Natural killer cell treated with Interleukin-12 subunit alpha and Interleukin-12 subunit beta and Interleukin-15 and Interleukin-18, amount 100 ng/mL, for 72 hours (primary cell): ENCODE data around the gene GPR137. TPM values are rescaled to one million over a fixed set of nuclear protein-coding genes. Genes with fewer than 3 reads are reported as not detected.
A peak's percentile ranks its signal among the peaks of the same experiment; 100 is the strongest.
"Not testable (repeated sequence)": the region's sequence is repeated elsewhere in the genome, so short reads cannot be mapped to it uniquely, and the experiment has no call there.

ENCODE experiments used
- ATAC-seq, 2 donors: fragments of 150-1000 bp; cut with Tn5 transposase in 1 of 2; sonication (Bioruptor Pico), chemical (Tn5 transposase) in 1 of 2; 2 replicates each; pipeline ENCODE4 v1.10.0; 2021
- DNase-seq: peaks from one replicate; pipeline ENCODE4 v3.0.0; 2022; ENCODE audit warnings: low spot score
- H3K27ac Mint-ChIP-seq, 2 donors: 1 replicate in 1 of 2; 2 replicates in 1 of 2; pipeline ENCODE4 v1.8.0; 2022; ENCODE audit warnings: mixed read lengths in 2 of 2, mild to moderate bottlenecking in 1 of 2, moderate library complexity in 1 of 2
- H3K27me3 Mint-ChIP-seq, 2 donors: 1 replicate in 1 of 2; 2 replicates in 1 of 2; pipeline ENCODE4 v1.8.0; 2022; ENCODE audit warnings: mixed read lengths in 2 of 2
- H3K36me3 Mint-ChIP-seq: one replicate; pipeline ENCODE4 v1.8.0; 2022; ENCODE audit warnings: mixed read lengths
- H3K4me1 Mint-ChIP-seq, 2 donors: 1 replicate in 1 of 2; 2 replicates in 1 of 2; pipeline ENCODE4 v1.8.0; 2022; ENCODE audit warnings: low read depth in 2 of 2, mixed read lengths in 2 of 2, mild to moderate bottlenecking in 1 of 2
- H3K4me3 Mint-ChIP-seq: one replicate; pipeline ENCODE4 v1.8.0; 2022; ENCODE audit warnings: mixed read lengths
- H3K9me3 Mint-ChIP-seq: 2 replicates; pipeline ENCODE4 v1.8.0; 2022; ENCODE audit warnings: mixed read lengths
- total RNA-seq, 2 donors: library from RNA; stranded (reverse); gene quantifications; one replicate each; pipeline ENCODE4 v1.2.3, GENCODE V29; 2022

Gene GPR137
- total RNA-seq, 2 donors from 2014 or later, result 40.9 to 62.7 TPM

- Mint-ChIP-seq H3K27me3 (no peaks in the 10 kb centered on the region), H3K36me3 (no peaks in the 10 kb centered on the region), H3K9me3 (no peaks in the 10 kb centered on the region), H3K27ac (peak overlapping the region; percentile 93 to 97), H3K4me1 (peaks cover 51 to 52% of the 10 kb centered on the region in 2 donors), H3K4me3 (peak overlapping the region; percentile 89)
- ATAC-seq, result peak in 1 of 2 donors; percentile 7
- DNase-seq, result no peak
Measured at GRCh38 chr11:64316672-64317324, 31.1 kb downstream of the GPR137 start.

- H3K27ac Mint-ChIP-seq, result peak within 1 kb of the TSS; percentile 93 to 97
- peak; percentile 80 to 87 for ATAC-seq
- H3K36me3 Mint-ChIP-seq, result no peaks in the 10 kb centered on the region
- no peaks in the 10 kb centered on the region for H3K27me3 Mint-ChIP-seq
- peak; percentile 97 for DNase-seq
- H3K4me1 Mint-ChIP-seq, result peaks cover 49 to 51% of the 10 kb centered on the region in 2 donors
- H3K4me3 Mint-ChIP-seq, result peak within 1 kb of the TSS; percentile 89
- no peaks in the 10 kb centered on the region for H3K9me3 Mint-ChIP-seq
Measured at GRCh38 chr11:64317325-64317960, 31.8 kb downstream of the GPR137 start, which contains the start of gene TRMT112. TRMT112 (minus strand) TSS chr11:64317559; CDS start chr11:64317526, 33 bp downstream.

- peak; percentile 99 for DNase-seq
- H3K9me3 Mint-ChIP-seq, result no peaks in the 10 kb centered on the region
- peaks cover 42 to 44% of the 10 kb centered on the region in 2 donors for H3K4me1 Mint-ChIP-seq
- no peaks in the 10 kb centered on the region for H3K27me3 Mint-ChIP-seq
- H3K36me3 Mint-ChIP-seq, result no peaks in the 10 kb centered on the region
- peak within 1 kb of the TSS; percentile 89 for H3K4me3 Mint-ChIP-seq
- peak within 1 kb of the TSS; percentile 93 to 97 for H3K27ac Mint-ChIP-seq
- peak; percentile 89 to 93 for ATAC-seq
Measured at GRCh38 chr11:64317961-64318765, 32.5 kb downstream of the GPR137 start, which contains the start of gene PRDX5. PRDX5 (plus strand) TSS chr11:64318121; CDS start chr11:64318216, 95 bp downstream.

GRCh38 chr11:64318766-64319761 lies 33.4 kb downstream of the GPR137 start:
- no peak for ATAC-seq
- Mint-ChIP-seq H3K4me3 (peak overlapping the region; percentile 89), H3K36me3 (no peaks in the 10 kb centered on the region)

GRCh38 chr11:64320556-64320955 lies 34.9 kb downstream of the GPR137 start:
- H3K4me1 Mint-ChIP-seq, result peaks cover 39 to 42% of the 10 kb centered on the region in 2 donors
- H3K4me3 Mint-ChIP-seq, result peak overlapping the region; percentile 10
- no peak for DNase-seq
- H3K27me3 Mint-ChIP-seq, result no peaks in the 10 kb centered on the region
- no peaks in the 10 kb centered on the region for H3K9me3 Mint-ChIP-seq
- no peak for ATAC-seq
- H3K27ac Mint-ChIP-seq, result peak overlapping the region; percentile 93 to 97
- H3K36me3 Mint-ChIP-seq, result no peaks in the 10 kb centered on the region

More at GRCh38 chr11:64318766-64319761, 33.4 kb downstream of the GPR137 start:
- peaks cover 39 to 45% of the 10 kb centered on the region in 2 donors for H3K4me1 Mint-ChIP-seq
- H3K27ac Mint-ChIP-seq, result peak overlapping the region; percentile 93 to 97
- H3K27me3 Mint-ChIP-seq, result no peaks in the 10 kb centered on the region
- H3K9me3 Mint-ChIP-seq, result no peaks in the 10 kb centered on the region
- no peak for DNase-seq

GRCh38 chr11:64321026-64321425 lies 35.4 kb downstream of the GPR137 start:
- H3K36me3 Mint-ChIP-seq, result no peaks in the 10 kb centered on the region
- ATAC-seq (no peak), DNase-seq (no peak)
- H3K4me1 Mint-ChIP-seq, result peaks cover 39 to 42% of the 10 kb centered on the region in 2 donors
- H3K9me3 Mint-ChIP-seq, result no peaks in the 10 kb centered on the region
- H3K27ac Mint-ChIP-seq, result peak overlapping the region; percentile 93 to 97
- no peak overlapping the region for H3K4me3 Mint-ChIP-seq
- no peaks in the 10 kb centered on the region for H3K27me3 Mint-ChIP-seq

- Mint-ChIP-seq H3K27me3 (no peaks in the 10 kb centered on the region), H3K4me3 (no peak overlapping the region), H3K36me3 (no peaks in the 10 kb centered on the region), H3K4me1 (peaks cover 37 to 39% of the 10 kb centered on the region in 2 donors), H3K9me3 (no peaks in the 10 kb centered on the region), H3K27ac (peak overlapping the region in 1 of 2 donors; percentile 93)
- DNase-seq (no peak), ATAC-seq (no peak)
Measured at GRCh38 chr11:64321533-64321932, 35.9 kb downstream of the GPR137 start.

GRCh38 chr11:64322925-64323260 lies 37.2 kb downstream of the GPR137 start:
- ATAC-seq (no peak), DNase-seq (no peak)
- H3K27me3 Mint-ChIP-seq, result no peaks in the 10 kb centered on the region
- no peaks in the 10 kb centered on the region for H3K9me3 Mint-ChIP-seq
- no peak overlapping the region for H3K4me3 Mint-ChIP-seq
- H3K27ac Mint-ChIP-seq, result no peak overlapping the region
- H3K36me3 Mint-ChIP-seq, result no peaks in the 10 kb centered on the region
- H3K4me1 Mint-ChIP-seq, result peaks cover 23 to 28% of the 10 kb centered on the region in 2 donors

- H3K27ac Mint-ChIP-seq, result no peak overlapping the region
Measured at GRCh38 chr11:64323373-64323772, 37.7 kb downstream of the GPR137 start.

GRCh38 chr11:64323984-64324383 lies 38.3 kb downstream of the GPR137 start:
- H3K4me3 Mint-ChIP-seq, result not testable (repeated sequence)

More at GRCh38 chr11:64323373-64323772, 37.7 kb downstream of the GPR137 start:
- H3K9me3 Mint-ChIP-seq, result no peaks in the 10 kb centered on the region
- H3K4me3 Mint-ChIP-seq, result no peak overlapping the region
- ATAC-seq, result no peak
- no peaks in the 10 kb centered on the region for H3K36me3 Mint-ChIP-seq
- no peaks in the 10 kb centered on the region for H3K27me3 Mint-ChIP-seq
- DNase-seq, result no peak
- H3K4me1 Mint-ChIP-seq, result peaks cover 20 to 24% of the 10 kb centered on the region in 2 donors

GRCh38 chr11:64324692-64325469 lies 39.2 kb downstream of the GPR137 start:
- no peak for ATAC-seq
- no peaks in the 10 kb centered on the region for H3K9me3 Mint-ChIP-seq
- H3K27ac Mint-ChIP-seq, result no peak overlapping the region
- DNase-seq, result no peak
- H3K27me3 Mint-ChIP-seq, result no peaks in the 10 kb centered on the region
- H3K36me3 Mint-ChIP-seq, result no peaks in the 10 kb centered on the region
- no peak overlapping the region for H3K4me3 Mint-ChIP-seq
- H3K4me1 Mint-ChIP-seq, result peaks cover 10 to 13% of the 10 kb centered on the region in 2 donors

More at GRCh38 chr11:64323984-64324383, 38.3 kb downstream of the GPR137 start:
- H3K36me3 Mint-ChIP-seq, H3K27ac Mint-ChIP-seq, H3K27me3 Mint-ChIP-seq, ATAC-seq, H3K9me3 Mint-ChIP-seq, DNase-seq: not testable (repeated sequence)
- peaks cover 16 to 22% of the 10 kb centered on the region in 2 donors for H3K4me1 Mint-ChIP-seq

- no peak for ATAC-seq
- Mint-ChIP-seq H3K36me3 (no peaks in the 10 kb centered on the region), H3K9me3 (no peaks in the 10 kb centered on the region), H3K27me3 (no peaks in the 10 kb centered on the region), H3K4me3 (no peak overlapping the region), H3K4me1 (peaks cover 8 to 18% of the 10 kb centered on the region in 2 donors), H3K27ac (no peak overlapping the region)
- no peak for DNase-seq
Measured at GRCh38 chr11:64327375-64327774, 41.7 kb downstream of the GPR137 start.
